GM18502 (cell line): Measurements from ENCODE around the gene MIA.
"Not testable (repeated sequence)": the region's sequence is repeated elsewhere in the genome, so short reads cannot be mapped to it uniquely, and the experiment has no call there.

Source experiments
- ATAC-seq: cut with Tn5 transposase; IDR thresholded peaks from one replicate; pipeline ENCODE4 v1.9.1; 2021; ENCODE audit warnings: mild to moderate bottlenecking; ENCODE audit not compliant: unreplicated experiment, poor library complexity

MIA gene

DNA sequence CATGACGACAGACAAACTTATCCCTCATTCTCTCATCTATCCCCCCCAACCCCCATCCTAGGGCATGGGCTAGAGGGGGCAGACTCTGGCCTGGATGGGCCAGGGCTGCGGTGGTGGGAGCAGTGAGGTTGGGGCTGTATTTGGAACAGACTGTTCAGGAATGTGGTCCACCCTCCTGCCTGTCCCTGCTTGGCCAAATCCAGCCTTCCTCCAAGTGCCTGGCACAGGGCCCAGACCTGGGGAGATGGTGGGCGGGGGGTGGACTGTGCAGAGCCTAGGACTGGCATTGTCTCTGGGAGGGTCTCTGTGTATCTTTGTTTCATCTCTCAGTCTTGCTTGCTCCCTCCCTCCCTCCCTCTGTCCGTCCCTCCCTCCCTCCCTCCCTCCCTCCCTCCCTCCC, 37.9 kb downstream of the MIA start:
- ATAC-seq = no peak

DNA sequence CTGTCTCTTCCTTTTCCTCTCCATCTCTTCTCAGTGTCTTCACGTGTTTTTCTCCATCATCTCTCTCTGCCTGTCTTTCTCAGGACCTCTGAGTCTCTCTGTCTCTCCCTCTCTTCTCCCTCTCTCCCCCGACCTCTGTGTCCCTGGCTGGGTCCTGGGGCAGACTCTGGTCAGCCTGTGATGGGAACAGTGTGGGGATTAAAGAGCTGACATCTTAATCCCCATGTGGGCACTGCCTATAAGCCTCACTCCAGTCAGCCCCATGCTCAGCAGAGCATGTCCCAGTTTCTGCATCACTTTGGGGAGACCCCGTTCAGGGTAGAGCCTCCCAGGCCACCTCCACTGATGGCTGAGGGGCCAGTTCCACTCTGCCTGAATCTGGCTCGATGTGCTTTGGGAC, 39.9 kb downstream of the MIA start:
- ATAC-seq = no peak

DNA sequence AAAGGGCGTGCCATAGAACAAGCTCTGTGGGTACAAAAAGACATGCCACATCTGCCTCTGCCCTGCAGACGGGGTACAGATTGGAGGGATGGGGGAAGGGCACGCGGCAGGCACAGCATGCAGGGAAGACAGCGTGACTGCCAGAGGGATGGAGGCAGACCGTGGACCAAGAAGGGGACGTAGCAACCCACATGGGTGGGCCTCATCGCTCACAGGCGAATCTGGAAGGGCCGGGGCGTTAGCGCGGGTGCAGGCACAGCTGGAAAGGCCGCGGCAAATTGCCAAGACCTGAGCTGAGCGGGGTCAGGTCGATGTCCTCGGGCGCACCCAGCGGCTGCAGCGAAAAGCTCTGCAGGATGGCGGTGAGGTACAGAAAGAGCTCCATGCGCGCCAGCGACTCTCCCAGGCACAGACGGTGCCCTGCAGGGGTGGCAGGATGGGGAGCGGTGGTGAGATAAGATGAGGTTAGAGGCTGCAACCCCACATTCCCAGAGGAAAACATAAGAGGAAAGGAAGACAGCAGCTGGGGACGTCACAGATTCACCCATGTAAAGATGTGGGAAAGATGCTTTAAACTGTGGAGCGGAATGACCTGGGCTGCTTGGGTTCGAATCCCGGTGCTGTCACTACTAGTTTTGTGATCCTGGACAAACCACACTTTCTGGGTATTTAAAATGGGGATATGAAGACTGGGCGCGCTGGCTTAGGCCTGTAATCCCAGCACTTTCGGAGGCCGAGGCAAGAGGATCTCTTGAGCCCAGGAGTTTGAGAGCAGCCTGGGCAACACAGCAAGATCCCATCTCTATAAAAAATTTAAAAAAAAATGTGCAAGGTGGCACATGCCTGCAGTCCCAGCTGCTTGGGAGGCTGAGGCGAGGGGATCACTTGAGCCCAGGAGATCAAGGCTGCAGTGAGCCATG, 43.4 kb downstream of the MIA start:
- ATAC-seq = not testable (repeated sequence)

DNA sequence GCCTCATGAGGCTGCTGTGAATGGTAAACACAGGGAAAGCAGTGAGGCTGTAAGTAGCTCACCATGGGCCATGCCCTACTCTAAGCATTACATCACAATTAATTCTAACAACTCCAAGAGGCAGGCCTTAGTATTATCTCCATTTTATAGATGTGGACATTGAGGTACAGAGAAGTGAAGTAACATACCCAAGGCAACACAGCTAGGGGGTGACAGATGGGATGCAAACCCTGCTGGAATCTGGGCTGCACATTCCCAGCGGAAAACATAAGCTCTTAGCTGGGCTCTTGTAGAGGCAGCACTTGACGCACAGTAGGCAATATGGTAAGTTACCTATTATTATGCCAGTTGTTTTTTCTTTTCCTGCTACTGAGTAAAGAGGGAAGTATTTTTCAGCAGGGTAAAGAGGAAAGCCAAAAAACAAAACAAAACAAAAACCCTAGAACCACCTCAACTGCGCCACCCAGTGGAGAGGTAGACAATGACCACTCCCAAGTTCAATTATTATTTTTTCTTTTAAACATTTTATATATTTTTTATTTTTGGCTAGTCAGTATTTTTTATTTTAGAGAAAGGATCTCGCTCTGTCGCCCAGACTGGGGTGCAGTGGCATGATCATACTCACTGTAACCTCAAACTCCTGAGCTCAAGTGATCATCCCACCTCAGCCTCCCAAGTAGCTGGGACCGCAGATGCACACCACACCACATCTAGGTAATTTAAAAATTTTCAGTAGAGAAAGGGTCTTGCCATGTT, 44.3 kb downstream of the MIA start:
- ATAC-seq = not testable (repeated sequence)

DNA sequence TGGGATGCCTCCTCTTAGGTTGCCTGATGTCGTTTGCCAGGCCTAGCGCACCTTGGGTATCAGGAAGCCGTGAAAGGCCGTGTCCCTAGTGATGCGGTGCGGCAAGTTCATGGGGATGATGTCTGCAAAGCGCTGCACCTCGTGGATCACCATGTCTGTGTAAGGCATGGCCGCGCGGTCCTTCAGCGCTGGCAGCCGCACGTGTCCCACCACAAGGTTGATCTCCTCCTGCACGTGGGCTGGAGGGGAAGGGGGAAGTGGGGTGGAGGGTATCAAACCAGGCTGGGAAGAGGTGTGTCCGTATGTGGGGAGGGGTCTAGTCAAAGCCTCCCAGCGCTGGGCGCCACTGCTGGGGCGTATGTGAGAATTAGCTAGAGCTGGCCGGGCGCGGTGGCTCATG, 46.8 kb downstream of the MIA start:
- no peak for ATAC-seq

DNA sequence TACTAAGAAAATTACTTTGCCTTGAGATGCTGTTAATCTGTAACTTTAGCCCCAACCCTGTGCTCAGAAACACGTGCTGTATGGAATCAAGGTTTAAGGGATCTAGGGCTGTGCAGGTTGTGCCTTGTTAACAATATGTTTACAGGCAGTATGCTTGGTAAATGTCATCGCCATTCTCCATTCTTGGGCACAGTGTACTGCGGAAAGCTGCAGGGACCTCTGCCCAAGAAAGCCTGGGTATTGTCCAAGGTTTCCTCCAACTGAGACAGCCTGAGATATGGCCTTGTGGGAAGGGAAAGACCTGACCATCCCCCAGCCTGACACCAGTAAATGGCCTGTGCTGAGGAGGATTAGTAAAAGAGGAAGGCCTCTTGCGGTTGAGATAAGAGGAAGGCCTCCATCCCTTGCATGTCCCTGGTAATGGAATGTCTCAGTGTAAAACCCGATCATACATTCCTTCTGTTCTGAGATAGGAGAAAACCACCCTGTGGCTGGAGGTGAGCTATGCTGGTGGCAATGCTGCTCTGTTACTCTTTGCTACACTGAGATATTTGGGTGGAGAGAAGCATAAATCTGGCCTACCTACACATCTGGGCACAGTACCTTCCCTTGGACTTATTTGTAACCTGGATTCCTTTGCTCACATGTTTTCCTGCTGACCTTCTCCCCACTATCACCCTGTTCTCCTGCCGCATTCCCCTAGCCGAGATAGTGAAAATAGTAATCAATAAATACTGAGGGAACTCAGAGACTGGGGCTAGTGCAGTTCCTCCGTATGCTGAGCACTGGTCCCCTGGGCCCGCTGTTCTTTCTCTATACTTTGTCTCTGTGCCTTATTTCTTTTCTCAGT, 47.6 kb downstream of the MIA start:
- not testable (repeated sequence) for ATAC-seq

DNA sequence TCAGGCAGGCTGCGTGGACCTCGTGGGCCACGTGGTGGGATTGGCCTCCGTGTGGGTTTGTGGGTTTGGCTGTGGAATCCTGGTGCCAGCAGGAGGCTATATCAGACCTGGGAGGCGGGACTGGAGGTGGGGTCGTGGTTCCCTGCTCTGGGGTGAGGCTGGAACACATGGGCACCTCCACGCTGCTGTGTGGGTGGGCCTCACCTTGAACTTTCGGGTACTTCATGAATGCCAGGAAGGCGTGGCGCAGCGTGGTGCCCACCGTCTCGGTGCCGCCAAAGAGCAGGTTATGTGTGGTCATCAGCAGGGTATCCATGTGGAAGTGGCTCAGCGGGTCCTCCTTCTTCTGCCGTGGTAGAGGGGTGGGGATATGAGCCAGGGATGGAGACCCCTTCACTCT, 49.6 kb downstream of the MIA start:
- not testable (repeated sequence) for ATAC-seq

DNA sequence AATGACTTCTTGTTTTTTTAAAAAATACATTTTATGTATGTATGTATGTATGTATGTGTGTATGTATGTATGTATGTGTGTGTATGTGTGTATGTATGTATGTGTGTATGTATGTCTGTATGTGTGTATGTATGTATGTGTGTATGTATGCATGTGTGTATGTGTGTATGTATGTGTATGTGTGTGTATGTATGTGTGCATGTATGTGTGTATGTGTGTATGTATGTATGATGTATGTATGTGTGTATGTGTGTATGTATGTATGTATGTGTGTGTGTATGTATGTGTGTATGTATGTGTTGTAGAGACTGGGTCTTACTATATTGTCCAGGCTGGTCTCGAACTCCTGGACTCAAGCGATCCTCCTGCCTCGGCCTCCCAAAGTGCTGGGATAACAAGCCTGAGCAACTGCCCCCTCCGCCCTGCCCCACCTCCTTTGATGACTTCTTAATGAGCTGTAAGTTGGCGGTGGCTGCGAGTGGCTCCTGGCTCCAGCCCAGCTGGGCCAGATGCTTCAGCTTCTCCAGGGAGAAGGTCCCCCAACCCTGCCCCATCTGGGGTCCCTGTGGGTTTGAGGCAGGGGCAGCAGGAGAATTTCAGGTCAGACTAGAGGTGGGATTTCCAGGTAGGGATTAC, 50.3 kb downstream of the MIA start:
- not testable (repeated sequence) for ATAC-seq

DNA sequence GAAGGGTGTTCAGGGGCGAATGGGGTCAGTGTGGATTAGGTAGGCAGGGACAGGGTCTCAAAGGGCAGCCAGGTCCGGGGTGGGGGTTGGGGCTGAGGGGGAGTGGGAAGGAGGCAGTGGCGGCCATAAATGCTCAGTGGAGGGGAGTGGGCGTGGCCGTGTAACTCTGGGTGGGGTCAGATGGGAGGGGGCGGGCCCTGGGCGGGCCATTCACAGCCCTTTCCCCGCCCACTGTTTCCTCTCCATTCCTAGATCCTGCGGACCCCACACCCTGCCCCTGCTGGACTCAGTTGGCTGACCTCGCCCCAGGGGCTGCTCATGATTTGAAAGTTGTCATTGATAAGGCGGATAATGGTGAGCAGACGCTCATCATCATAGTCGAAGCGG, 51.0 kb downstream of the MIA start:
- not testable (repeated sequence) for ATAC-seq

DNA sequence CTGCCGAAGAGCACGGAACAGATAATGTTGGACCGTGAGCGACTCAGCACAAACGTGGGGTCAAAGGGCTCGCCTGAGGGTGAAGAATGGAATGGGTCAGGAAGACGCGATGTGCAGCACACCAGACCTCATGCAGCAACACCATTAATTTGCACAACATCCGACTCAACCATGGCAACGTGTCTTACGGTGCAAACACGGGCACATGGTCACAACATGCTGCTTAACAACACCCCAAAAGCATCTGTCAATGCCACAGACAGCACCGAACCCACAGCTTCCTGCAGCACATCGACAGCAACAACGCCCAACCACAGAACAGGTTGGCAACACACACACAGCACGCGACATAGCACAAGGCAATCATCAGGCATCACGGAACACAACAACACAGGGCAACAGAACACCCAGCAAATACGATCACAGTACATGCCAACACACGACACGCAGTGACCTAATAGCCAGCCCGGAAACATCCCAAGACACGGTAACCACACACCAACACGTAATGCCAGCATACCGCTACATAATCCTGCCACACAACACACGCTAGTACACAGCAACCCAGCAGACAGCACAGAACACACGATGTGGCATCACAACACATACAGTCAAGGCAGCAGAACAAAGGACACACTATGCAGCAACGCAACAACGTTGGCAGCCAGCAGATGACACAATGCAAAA, 51.5 kb downstream of the MIA start:
- ATAC-seq = not testable (repeated sequence)
